Activated T-helper 1 cell treated with anti-CD3 and anti-CD28 coated beads, Interleukin-12 subunit alpha, Interleukin-12 subunit beta, Interleukin-2, Interleukin-4 antibody, amounts not matched to agents 30 ng/mL and 10 ng/mL and 1 ng/mL, durations not matched to agents 14 hours and 24 hours and 36 hours (primary cell): Measurements from ENCODE around the gene RSPO3. TPM values are rescaled to one million over a fixed set of nuclear protein-coding genes. Genes with fewer than 3 reads are reported as not detected.

Source experiments
- DNase-seq: peaks from one replicate; pipeline ENCODE4 v3.0.0; 2021; ENCODE audit warnings: low spot score
- H3K27ac Mint-ChIP-seq: one replicate; pipeline ENCODE4 v1.8.0; 2021; ENCODE audit warnings: mild to moderate bottlenecking, mixed read lengths
- H3K27me3 Mint-ChIP-seq: one replicate; pipeline ENCODE4 v1.8.0; 2022; ENCODE audit warnings: mild to moderate bottlenecking, moderate library complexity, mixed read lengths; ENCODE audit not compliant: insufficient read depth
- H3K36me3 Mint-ChIP-seq: one replicate; pipeline ENCODE4 v1.8.0; 2021; ENCODE audit warnings: low read depth, mixed read lengths
- H3K4me1 Mint-ChIP-seq: one replicate; pipeline ENCODE4 v1.8.0; 2021; ENCODE audit warnings: low read depth, mixed read lengths
- H3K4me3 Mint-ChIP-seq: one replicate; pipeline ENCODE4 v1.8.0; 2021; ENCODE audit warnings: mild to moderate bottlenecking, moderate library complexity, mixed read lengths
- H3K9me3 Mint-ChIP-seq: one replicate; pipeline ENCODE4 v1.8.0; 2021; ENCODE audit warnings: mixed read lengths
- intact Hi-C: fragments of 100-400 bp; cut with micrococcal nuclease; formaldehyde crosslinking; loops from one replicate; pipeline ENCODE4 v1.15.1; 2024
- total RNA-seq: library from RNA; stranded (reverse); gene quantifications from 2 replicates; pipeline ENCODE4 v1.2.3, GENCODE V29; 2022

The RSPO3 gene
- not detected in 2 replicates for total RNA-seq

- Mint-ChIP-seq H3K4me3 (peak within 1 kb of the TSS; percentile 76), H3K9me3 (no peaks in the 10 kb centered on the region), H3K36me3 (no peaks in the 10 kb centered on the region), H3K27me3 (peaks cover 68% of the 10 kb centered on the region), H3K27ac (no peak within 1 kb of the TSS), H3K4me1 (peaks cover 12% of the 10 kb centered on the region)
- no peak for DNase-seq
- intact Hi-C loops = loop anchor here (5.0 kb wide), 1 partner anchor 1371 kb away; the partner anchor contains the start of gene HEY2
Measured at GRCh38 chr6:127118298-127119101, at the start of gene RSPO3. Gene RSPO3 (plus strand): TSS chr6:127118671. CDS start chr6:127119193, 522 bp downstream.

- DNase-seq = no peak
- intact Hi-C loops = no loop called here
- Mint-ChIP-seq H3K36me3 (no peaks in the 10 kb centered on the region), H3K9me3 (no peaks in the 10 kb centered on the region), H3K27me3 (peaks cover 4% of the 10 kb centered on the region), H3K4me1 (no peaks in the 10 kb centered on the region), H3K4me3 (no peak overlapping the region), H3K27ac (no peak overlapping the region)
Measured at GRCh38 chr6:127069659-127070279, 48.7 kb upstream of the RSPO3 start.

GRCh38 chr6:127073222-127073621 lies 45.2 kb upstream of the RSPO3 start:
- Mint-ChIP-seq H3K9me3 (no peaks in the 10 kb centered on the region), H3K36me3 (no peaks in the 10 kb centered on the region), H3K27me3 (peaks cover 5% of the 10 kb centered on the region), H3K4me1 (no peaks in the 10 kb centered on the region), H3K27ac (no peak overlapping the region), H3K4me3 (no peak overlapping the region)
- DNase-seq = no peak
- intact Hi-C loops = no loop called here

- no peaks in the 10 kb centered on the region for H3K4me1 Mint-ChIP-seq
- no peak overlapping the region for H3K4me3 Mint-ChIP-seq
- H3K27me3 Mint-ChIP-seq = peaks cover 2% of the 10 kb centered on the region
- H3K27ac Mint-ChIP-seq = no peak overlapping the region
- no peaks in the 10 kb centered on the region for H3K36me3 Mint-ChIP-seq
- intact Hi-C loops = no loop called here
- no peak for DNase-seq
- H3K9me3 Mint-ChIP-seq = no peaks in the 10 kb centered on the region
Measured at GRCh38 chr6:127076466-127076865, 42.0 kb upstream of the RSPO3 start.

GRCh38 chr6:127077886-127078285 lies 40.6 kb upstream of the RSPO3 start:
- H3K4me3 Mint-ChIP-seq = no peak overlapping the region
- no peaks in the 10 kb centered on the region for H3K9me3 Mint-ChIP-seq

GRCh38 chr6:127078669-127079068 lies 39.8 kb upstream of the RSPO3 start:
- no peak for DNase-seq
- no peaks in the 10 kb centered on the region for H3K4me1 Mint-ChIP-seq
- intact Hi-C loops = no loop called here
- no peaks in the 10 kb centered on the region for H3K9me3 Mint-ChIP-seq
- H3K27me3 Mint-ChIP-seq = peaks cover 2% of the 10 kb centered on the region
- H3K27ac Mint-ChIP-seq = no peak overlapping the region
- no peaks in the 10 kb centered on the region for H3K36me3 Mint-ChIP-seq
- H3K4me3 Mint-ChIP-seq = no peak overlapping the region

More at GRCh38 chr6:127077886-127078285, 40.6 kb upstream of the RSPO3 start:
- no peaks in the 10 kb centered on the region for H3K36me3 Mint-ChIP-seq
- no peak for DNase-seq
- peaks cover 2% of the 10 kb centered on the region for H3K27me3 Mint-ChIP-seq
- no peak overlapping the region for H3K27ac Mint-ChIP-seq
- H3K4me1 Mint-ChIP-seq = no peaks in the 10 kb centered on the region
- intact Hi-C loops = no loop called here

- H3K27ac Mint-ChIP-seq = no peak overlapping the region
- H3K36me3 Mint-ChIP-seq = no peaks in the 10 kb centered on the region
- H3K4me1 Mint-ChIP-seq = no peaks in the 10 kb centered on the region
- no peaks in the 10 kb centered on the region for H3K9me3 Mint-ChIP-seq
- H3K4me3 Mint-ChIP-seq = no peak overlapping the region
- DNase-seq = no peak
- peaks cover 2% of the 10 kb centered on the region for H3K27me3 Mint-ChIP-seq
- intact Hi-C loops = no loop called here
Measured at GRCh38 chr6:127079681-127080080, 38.8 kb upstream of the RSPO3 start.

- H3K27me3 Mint-ChIP-seq = peaks cover 2% of the 10 kb centered on the region
- no peaks in the 10 kb centered on the region for H3K36me3 Mint-ChIP-seq
- no peak overlapping the region for H3K27ac Mint-ChIP-seq
Measured at GRCh38 chr6:127080081-127080480, 38.4 kb upstream of the RSPO3 start.

GRCh38 chr6:127083231-127083962 lies 35.1 kb upstream of the RSPO3 start:
- Mint-ChIP-seq H3K36me3 (no peaks in the 10 kb centered on the region), H3K27me3 (peaks cover 4% of the 10 kb centered on the region), H3K4me3 (no peak overlapping the region), H3K4me1 (no peaks in the 10 kb centered on the region), H3K27ac (no peak overlapping the region), H3K9me3 (no peaks in the 10 kb centered on the region)
- DNase-seq = no peak
- intact Hi-C loops = no loop called here

More at GRCh38 chr6:127080081-127080480, 38.4 kb upstream of the RSPO3 start:
- Mint-ChIP-seq H3K4me1 (no peaks in the 10 kb centered on the region), H3K4me3 (no peak overlapping the region), H3K9me3 (no peaks in the 10 kb centered on the region)
- intact Hi-C loops = no loop called here
- no peak for DNase-seq

- DNase-seq = no peak
- Mint-ChIP-seq H3K9me3 (no peaks in the 10 kb centered on the region), H3K27me3 (peaks cover 4% of the 10 kb centered on the region), H3K36me3 (no peaks in the 10 kb centered on the region), H3K4me1 (no peaks in the 10 kb centered on the region), H3K4me3 (no peak overlapping the region), H3K27ac (no peak overlapping the region)
- intact Hi-C loops = no loop called here
Measured at GRCh38 chr6:127083963-127084310, 34.5 kb upstream of the RSPO3 start.

- H3K4me1 Mint-ChIP-seq = no peaks in the 10 kb centered on the region
- H3K4me3 Mint-ChIP-seq = no peak overlapping the region
- intact Hi-C loops = no loop called here
- H3K36me3 Mint-ChIP-seq = no peaks in the 10 kb centered on the region
- H3K27me3 Mint-ChIP-seq = peaks cover 4% of the 10 kb centered on the region
- DNase-seq = no peak
- H3K27ac Mint-ChIP-seq = no peak overlapping the region
- no peaks in the 10 kb centered on the region for H3K9me3 Mint-ChIP-seq
Measured at GRCh38 chr6:127085181-127085580, 33.3 kb upstream of the RSPO3 start.

GRCh38 chr6:127090051-127090450 lies 28.4 kb upstream of the RSPO3 start:
- Mint-ChIP-seq H3K36me3 (no peaks in the 10 kb centered on the region), H3K9me3 (no peaks in the 10 kb centered on the region), H3K4me3 (no peak overlapping the region), H3K4me1 (no peaks in the 10 kb centered on the region), H3K27ac (no peak overlapping the region), H3K27me3 (peaks cover 4% of the 10 kb centered on the region)
- intact Hi-C loops = no loop called here
- DNase-seq = no peak

- Mint-ChIP-seq H3K9me3 (no peaks in the 10 kb centered on the region), H3K4me1 (no peaks in the 10 kb centered on the region), H3K27me3 (peaks cover 3% of the 10 kb centered on the region), H3K4me3 (no peak overlapping the region), H3K36me3 (no peaks in the 10 kb centered on the region), H3K27ac (no peak overlapping the region)
- no peak for DNase-seq
- intact Hi-C loops = no loop called here
Measured at GRCh38 chr6:127092466-127092865, 26.0 kb upstream of the RSPO3 start.
